Amniotic stem cell (primary cell): ENCODE data around the gene GPR27.

Source experiments
- DNase-seq: peaks from one replicate; lab custom pipeline; 2025; lab: John Stamatoyannopoulos, UW

The GPR27 gene

GRCh38 chr3:71732637-71733036 lies 21.0 kb upstream of the GPR27 start:
- no peak for DNase-seq

DNA sequence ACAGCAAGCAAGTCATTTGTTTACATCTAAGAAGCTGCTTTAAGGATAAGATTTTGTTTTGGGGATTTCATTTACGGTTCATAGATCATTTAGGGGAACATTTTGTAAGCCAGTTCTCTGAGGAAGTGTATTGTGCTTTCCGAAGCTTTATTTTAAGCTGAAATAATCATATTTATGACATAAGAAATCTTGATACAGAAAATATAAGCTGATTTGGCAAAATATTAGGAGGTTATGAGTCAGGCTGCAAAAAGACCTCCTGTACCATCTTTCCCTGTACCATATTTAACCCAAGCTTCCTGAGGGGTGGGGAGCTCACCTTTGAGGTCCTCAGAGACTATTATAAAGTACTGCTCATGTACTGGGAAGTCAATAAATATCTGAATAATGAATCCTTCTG lies 20.3 kb upstream of the GPR27 start:
- DNase-seq = no peak

DNA sequence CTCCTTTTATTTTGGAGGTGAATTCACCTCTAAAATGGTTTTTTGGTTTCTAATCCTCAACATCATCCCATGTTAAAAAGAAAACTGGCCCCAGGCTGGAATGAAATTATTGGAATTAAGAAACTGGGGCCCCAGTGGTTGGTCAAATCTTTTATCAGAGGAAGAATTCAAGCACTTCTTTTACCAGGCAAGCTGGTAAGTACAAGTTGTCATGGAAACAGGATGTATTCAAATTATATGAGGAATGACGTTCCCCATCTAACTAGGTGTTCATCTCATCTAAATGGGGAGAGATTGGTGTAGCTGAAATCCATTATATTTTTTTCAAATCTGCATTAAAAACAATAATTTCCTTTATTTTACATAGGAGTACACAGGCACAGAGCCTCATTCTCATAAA lies 18.8 kb upstream of the GPR27 start:
- DNase-seq = no peak

DNA sequence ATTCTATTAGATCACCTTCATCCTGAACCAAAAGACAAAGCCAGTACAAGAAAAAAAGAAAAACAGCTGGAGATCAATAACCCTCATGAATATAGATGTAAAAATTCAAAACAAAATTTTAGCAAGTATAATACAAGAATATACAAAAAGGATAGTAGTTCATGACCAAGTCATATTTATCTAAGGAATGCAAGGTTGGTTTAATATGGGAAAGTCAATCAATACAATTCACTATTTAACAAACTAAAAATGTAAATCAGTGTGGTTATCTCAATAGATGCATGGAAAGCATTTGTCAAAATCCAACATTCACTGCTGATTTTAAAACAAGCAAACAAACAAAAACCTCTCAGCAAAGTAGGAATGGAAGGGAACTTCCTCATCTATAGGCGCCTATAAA lies 11.0 kb upstream of the GPR27 start:
- DNase-seq = no peak

- no peak for DNase-seq
These were observed 8.9 kb upstream of the GPR27 start for GRCh38 chr3:71744738-71745137.

DNA sequence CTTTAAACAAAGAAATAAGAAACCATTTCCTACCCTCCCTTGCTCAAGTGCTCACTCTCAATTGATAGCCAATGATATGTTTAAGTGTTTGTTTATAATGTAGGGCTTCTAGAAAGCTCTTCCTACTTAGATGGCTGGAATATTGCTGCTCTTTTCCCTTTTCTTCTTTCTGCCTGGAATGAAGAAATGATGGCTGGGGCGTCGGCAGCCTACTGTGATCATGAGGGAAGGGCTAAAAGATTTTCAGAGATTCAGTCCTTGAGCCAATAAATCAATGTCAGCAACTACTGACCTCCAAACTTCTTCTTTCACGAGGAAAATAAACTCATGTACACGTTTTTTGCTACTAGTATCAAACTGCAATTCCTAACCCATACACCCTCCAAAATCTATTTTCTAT lies 2.1 kb upstream of the GPR27 start:
- no peak for DNase-seq

- no peak for DNase-seq
These were observed 589 bp upstream of the GPR27 start for GRCh38 chr3:71752831-71753700.

GRCh38 chr3:71754610-71755253 lies 1.1 kb downstream of the GPR27 start:
- no peak for DNase-seq

DNA sequence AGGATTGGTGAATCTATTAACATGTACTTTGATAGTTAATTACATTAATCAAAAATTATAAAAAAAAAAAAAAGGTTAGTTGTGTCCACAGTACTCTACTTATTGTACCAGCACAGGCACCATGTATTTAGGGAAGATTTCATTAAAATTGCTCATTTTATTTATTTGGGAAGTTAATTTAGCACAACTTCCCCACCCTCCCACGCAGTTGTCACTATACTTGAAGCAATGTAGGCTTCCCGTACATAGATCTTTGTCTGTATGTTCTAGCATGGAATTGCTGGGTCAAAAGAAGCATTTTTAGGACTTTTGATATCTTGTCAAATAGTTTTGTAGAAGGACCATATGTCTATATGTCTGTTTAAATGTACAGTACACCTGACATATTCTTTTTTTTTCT lies 4.4 kb downstream of the GPR27 start:
- no peak for DNase-seq

DNA sequence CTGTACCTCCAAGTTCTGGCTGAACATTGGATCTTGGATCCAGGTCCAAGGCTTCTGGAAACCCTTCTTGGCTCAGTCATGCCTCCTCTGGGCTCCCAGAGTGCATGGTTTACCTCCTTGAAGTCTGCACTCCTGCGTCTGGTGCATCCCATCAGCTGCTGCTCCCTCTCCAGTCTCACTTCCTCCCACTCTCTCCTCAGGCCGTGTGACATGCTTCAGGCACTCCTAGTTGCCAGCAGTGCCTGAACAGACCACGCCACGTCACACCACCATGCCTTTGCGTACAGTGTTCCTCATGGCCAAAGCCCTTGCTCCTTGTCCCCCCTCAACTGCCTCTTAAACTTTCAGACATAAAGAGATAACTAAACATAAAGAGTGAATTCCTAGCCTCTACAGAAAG lies 5.7 kb downstream of the GPR27 start:
- DNase-seq = no peak

GRCh38 chr3:71760140-71760539 lies 6.5 kb downstream of the GPR27 start:
- no peak for DNase-seq

GRCh38 chr3:71763426-71763825 lies 9.8 kb downstream of the GPR27 start:
- DNase-seq = no peak

- DNase-seq = no peak
These were observed 17.5 kb downstream of the GPR27 start for GRCh38 chr3:71771126-71771525.

- DNase-seq = no peak
These were observed 18.2 kb downstream of the GPR27 start for GRCh38 chr3:71771884-71772283.

GRCh38 chr3:71776538-71776937 lies 22.9 kb downstream of the GPR27 start:
- no peak for DNase-seq

DNA sequence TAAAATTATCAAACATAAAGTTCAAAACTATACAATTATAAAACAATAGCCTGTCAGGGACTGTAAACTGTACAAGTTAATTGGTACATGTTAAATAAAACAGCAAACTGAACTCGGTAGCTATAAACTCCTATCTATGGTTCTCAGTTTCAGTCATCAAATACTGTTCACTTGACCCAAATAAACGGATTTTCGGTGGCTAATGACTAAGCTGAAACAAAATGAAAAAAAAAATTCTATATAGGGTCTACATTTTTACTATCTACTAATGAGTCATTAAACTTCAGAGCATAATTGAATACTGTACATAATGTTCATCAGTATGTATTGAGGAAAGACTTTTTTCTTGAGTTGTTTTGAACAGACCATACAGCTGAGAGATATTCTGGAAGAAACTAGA lies 24.7 kb downstream of the GPR27 start:
- DNase-seq = no peak

DNA sequence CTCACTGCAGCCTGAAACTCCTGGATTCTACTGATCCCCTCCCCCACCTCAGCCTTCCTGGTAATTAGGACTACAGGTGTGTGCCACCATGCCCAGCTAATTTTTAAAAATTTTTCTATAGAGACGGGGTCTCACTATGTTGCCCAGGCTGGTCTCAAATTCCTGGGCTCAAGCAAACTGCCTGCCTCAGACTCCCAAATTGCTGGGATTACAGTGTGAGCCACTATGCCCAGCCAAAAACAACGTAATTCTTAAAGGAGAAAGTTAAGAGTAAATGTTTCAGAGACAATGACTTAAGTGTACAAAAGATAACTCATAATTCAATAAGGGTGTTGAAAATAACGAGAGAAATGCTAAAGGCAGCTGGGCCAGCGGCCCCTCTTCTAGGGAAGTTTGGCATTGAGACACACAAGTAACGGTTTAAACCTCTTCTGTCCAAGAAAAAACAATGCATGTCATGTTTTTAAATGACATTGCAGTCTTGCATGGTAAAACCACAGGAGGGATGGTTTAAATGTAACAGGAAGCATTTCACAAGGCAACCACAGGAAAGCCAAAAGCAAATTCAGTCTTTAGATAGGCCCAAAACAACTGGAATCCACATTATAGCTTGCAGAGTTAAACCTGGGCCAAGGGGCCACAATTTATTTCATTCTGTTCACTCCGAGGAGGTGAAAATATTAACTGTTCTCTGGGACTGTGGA lies 26.2 kb downstream of the GPR27 start:
- no peak for DNase-seq

DNA sequence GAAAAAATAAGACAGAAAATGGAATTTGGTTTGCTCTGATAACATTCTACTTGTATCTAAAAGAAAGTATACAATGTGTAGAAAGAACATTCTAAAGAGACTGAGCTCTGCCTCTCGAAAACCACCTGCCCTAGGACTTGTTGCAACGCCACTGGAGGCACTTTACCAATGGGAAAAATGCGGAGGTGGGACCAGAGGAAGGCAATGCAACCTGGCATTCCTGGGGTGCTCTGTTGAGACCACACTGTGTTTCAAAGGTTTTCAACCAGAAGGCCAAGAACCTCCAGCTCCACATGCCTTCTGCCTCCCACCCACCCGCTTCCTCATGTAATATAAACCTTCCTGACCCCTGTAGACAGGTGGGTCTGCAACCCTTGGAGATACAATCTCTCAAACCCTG lies 26.8 kb downstream of the GPR27 start:
- no peak for DNase-seq

DNA sequence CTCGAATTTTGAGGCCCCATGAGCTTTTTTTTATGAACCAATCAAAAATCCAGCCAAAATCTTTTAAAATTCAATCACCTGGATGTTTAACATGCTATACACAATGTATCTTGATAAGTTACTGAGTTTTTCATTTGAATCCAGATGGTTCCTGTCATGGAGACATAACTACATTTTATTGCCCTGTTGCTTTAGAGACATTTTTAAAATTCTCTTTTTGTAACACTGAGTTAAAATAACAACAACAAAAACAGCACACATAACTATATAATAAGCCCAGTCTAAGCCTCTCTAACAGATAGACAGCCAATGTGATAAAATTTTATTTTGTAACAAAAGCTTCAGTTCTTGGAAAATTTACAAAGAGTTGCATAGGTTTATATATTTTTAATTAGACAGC lies 29.5 kb downstream of the GPR27 start:
- DNase-seq = no peak

DNA sequence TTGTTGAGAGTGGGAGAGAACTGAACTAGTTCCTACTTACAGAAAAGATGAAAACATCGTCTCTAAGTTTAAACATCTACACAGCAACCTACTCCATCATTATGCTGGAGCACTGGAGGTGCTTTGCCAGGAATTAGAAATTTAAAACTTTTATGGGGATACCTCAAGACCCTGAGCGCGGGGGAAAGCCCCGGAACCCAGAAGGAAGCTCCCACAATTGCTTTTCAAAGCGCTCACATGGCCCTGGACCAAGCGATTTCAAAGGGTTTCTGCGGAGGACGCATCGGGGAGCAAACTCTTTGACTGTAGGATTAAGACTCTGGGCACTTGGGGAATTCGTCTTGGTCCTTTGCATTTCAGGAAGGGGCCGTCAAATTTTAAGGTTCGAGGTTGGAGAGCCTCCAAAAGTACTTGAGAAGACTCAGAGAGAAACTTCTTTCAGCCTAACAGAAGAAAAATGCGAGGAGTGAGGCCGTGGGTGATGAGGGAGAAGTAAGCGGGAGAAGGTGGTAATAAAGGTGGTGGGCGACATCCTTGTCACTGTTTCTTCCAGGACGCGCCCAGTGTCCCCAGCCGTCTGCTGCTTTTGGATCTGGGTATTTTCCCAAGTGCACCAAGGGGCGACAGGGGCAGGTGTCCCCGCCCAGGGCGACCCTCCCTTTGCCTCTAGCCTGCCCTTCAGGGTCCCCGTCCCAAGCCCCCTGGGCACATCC lies 30.7 kb downstream of the GPR27 start:
- no peak for DNase-seq

GRCh38 chr3:71784914-71785531 lies 31.4 kb downstream of the GPR27 start, which contains the start of gene PROK2:
TSS of gene PROK2 (minus strand) at chr3:71785148. CDS start at chr3:71785052, 96 bp downstream.
- DNase-seq = no peak
